ENCODE data around the gene EN2.

Gene EN2

DNA sequence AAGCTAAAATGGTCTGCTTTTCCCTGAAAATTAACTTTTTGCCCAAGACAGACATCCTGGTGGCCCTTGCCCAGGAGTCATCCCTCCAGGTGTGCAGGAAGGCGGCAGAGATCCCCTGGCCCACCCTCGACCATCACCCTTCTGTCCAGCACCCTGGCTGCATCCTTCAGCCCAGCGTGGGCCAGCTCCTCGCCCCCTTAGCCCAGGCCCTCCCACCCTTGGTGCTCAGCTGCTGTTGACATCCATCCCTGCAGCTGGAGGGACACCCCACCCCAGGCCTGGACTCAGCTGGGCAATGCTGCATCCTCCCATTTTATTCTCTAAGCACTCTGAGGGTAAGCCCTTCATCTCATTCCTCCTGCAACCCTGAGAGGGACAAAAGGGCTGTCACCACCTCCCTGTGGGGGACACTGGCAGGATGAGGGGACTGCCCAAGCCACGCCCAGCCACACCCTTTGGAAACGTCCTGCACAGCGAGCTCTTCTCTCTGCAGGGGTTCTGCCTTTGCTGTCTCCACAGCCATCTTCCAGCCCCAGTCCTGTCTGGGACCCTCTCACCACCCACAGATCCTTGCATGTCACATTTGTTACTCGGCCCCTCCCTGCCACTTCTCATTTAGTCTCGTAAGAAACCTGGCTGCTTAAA is 30.7 kb downstream of the EN2 start:
- no peak for DNase-seq

DNA sequence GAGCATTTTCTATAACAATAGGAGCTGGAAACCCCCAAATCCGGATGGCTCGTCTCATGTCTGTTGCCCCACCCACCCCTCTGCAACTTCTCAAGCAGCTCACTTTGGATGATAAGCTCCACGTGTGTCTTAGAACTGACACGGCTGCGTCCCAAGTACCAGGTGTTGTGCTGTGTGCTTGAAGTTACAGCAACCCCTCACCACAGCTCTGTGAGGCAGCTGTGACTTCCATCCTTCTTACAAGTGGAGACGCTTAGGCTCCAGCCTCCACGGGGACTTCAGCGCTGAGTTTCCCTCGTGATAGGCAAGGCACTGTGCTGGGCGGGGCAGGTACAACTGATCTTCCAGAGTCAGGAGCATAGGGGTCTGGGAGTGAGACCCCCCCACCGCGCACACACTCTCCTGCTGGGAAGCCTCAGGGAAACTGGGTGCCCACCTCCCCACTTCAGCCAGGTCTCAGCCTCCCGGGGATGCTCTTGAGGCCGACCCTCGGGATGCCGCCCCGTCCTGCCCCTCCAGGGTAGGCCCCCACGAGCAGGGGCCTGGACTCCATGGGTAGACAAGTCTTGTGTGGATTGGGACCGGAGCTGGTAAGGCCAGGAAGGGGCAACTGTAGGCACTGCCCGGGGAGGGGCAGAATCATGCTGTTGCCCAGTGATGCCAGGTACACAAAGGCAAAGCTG is 31.4 kb downstream of the EN2 start:
- no peak for DNase-seq

GRCh38 chr7:155489862-155490696 is 32.1 kb downstream of the EN2 start:
- no peak for DNase-seq

GRCh38 chr7:155490697-155491628 is 33.0 kb downstream of the EN2 start:
- no peak for DNase-seq

GRCh38 chr7:155491812-155492211 is 33.9 kb downstream of the EN2 start:
- DNase-seq: no peak

GRCh38 chr7:155493744-155494538 is 36.0 kb downstream of the EN2 start:
- DNase-seq: no peak

DNA sequence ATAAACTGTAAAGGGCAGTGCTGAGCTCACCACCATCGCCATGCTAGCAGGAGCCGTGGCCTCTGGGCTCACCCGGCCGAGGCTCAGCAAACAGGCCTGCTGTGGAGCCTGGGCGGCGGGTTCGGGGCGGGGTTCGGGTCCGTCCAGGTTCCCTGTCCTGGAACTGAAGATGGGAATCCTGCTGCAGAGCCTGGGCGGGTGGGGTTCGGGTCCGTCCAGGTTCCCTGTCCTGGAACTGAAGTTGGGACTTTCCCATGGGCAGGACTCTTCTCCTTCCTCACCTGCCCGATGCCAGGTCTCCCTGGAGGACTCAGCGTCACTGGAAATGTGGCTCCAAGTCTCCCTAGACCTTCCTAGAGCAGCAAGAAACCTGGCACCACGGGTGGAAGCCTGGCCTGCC is 36.6 kb downstream of the EN2 start:
- DNase-seq: no peak

GRCh38 chr7:155495440-155496248 is 37.7 kb downstream of the EN2 start:
- DNase-seq: no peak

GRCh38 chr7:155496267-155497005 is 38.5 kb downstream of the EN2 start:
- no peak for DNase-seq

GRCh38 chr7:155497149-155497901 is 39.4 kb downstream of the EN2 start:
- DNase-seq: no peak

GRCh38 chr7:155505422-155505793 is 47.5 kb downstream of the EN2 start:
- DNase-seq: no peak

DNA sequence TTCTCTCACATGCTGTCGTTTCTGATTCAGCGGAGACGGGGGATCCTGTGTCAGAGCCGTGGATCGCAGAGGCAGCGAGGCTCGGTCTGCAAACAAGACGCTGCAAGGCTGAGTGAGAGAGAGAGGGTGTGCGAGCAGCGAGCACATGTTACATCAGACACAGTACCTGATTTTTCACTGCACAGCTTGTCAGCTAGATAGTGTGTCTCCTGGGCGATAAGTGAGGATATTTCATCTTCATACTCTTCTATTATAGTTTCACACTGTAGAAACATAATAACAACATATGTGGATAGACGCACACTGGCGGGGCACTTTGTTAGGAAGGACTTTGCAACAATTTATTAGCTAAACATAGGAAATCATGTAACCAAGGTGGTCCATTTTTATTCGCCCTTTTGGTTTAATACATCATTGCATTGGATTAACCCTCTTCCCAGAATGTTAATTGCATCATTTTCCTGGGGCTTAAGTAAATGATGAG is 49.0 kb downstream of the EN2 start:
- no peak for DNase-seq

DNA sequence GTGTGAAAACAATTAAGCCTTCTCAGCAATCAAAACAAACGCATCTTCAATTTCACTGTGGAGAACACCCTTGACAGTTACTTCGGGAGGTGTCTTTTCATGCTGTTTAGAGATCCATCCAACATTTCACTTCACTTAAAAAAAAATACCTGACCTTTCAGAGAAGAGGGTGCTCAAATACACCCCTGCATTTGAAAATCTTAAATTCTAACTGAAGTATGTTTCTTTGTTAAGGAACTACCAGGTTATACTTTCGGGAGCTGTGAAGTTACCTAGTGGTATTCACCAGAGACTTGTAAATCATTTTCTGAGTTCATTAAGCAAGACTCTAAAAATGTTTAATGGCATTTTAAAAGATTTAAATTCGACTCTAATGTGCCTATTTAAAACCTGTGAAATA is 49.6 kb downstream of the EN2 start:
- DNase-seq: no peak

DNA sequence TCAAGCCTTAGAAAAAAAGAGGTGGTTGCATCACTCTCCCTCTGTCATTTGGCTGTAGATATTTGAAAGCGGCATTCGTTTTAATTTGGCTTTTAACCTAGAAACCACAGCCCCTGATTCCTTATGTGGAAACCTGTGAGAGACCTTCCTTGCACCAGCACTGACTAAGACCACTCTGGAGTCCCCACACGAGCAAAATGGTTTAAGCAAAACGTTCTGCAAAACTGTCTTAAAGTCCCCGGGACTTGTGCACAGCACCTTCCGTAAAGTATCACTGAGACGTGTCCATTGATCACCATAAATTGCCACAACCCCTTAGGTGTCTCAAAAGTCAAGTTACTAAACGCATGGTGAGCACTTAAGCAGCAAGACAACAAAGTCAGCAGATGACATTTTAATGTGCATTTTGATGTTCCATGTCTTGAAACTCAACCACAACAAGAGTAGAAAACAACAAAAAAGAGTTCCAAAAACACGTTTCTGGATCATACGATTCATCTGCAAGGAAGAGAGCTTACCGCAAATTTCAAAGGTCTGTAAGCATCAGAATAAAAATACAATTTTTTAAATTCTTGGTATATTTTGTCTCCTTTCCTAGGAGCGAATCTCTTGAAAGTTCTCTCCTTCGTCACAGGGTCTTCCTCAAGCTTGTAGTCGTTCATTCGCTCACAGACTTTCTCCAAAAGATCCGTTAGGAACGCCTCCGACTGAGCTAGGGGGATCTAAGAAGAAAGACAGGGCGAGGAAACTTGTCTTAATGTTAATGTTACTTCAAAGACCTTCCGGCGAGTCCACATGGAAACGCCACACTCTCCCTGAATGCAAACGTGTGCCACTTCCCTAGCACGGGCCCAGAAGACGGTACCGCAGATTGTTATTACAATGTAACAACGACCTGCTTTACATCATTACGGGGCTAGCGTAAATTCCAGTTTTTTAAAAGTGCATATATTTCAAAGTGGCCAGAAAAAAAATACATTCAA is 50.7 kb downstream of the EN2 start:
- DNase-seq: no peak

DNA sequence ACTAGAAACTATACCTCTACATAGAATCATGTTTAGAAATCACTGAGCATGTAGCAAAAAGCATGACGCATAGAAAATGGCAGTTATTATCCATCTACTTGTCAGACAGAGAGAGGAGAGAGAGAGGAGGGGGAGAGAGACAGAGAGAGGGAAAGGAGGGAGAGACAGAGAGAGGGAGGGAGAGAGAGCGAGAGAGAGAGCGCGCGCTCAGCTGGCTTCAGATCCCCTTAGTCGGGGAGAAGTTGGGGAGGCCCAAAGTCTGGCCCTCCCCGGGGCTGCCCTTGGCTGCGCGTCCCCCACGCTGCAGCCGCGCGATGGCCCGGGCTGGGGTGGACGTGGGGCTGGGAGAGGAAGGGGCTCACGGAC is 51.4 kb downstream of the EN2 start:
- DNase-seq: no peak

- no peak for DNase-seq
Observed at GRCh38 chr7:155509725-155510551, 52.0 kb downstream of the EN2 start.

GRCh38 chr7:155510975-155511701 is 53.2 kb downstream of the EN2 start:
- DNase-seq: no peak

Measured in MV-4-11 (cell line).